Neural cell (in vitro differentiated cells): ENCODE results near the gene DGCR8. TPM values are rescaled to one million over a fixed set of nuclear protein-coding genes. Genes with fewer than 3 reads are reported as not detected.

Source experiments
- H2AFZ ChIP-seq: fragments of 200-600, 300-800 bp; sonication (generic), shearing (Covaris generic); 2 replicates; pipeline ENCODE4 v1.6.0; 2014; ENCODE audit warnings: low read depth, mild to moderate bottlenecking, antibody characterized with exemption, low read length, moderate library complexity
- H3F3A ChIP-seq: fragments of 200-600 bp; shearing (Covaris generic); 2 replicates; pipeline ENCODE4 v1.6.1; 2016; ENCODE audit warnings: mild to moderate bottlenecking, moderate library complexity, mixed read lengths, antibody characterized with exemption, low read length; ENCODE audit not compliant: insufficient read depth, poor library complexity, severe bottlenecking
- H3K27ac ChIP-seq: fragments of 200-600, 300-800 bp; sonication (generic), shearing (Covaris generic); 2 replicates; pipeline ENCODE4 v1.5.1; 2014; ENCODE audit warnings: mild to moderate bottlenecking, low read length, moderate library complexity
- H3K27me3 ChIP-seq: fragments of 300-800, 200-600 bp; sonication (generic), shearing (Covaris generic); 2 replicates; pipeline ENCODE4 v1.6.0; 2014; ENCODE audit warnings: mild to moderate bottlenecking, low read depth, low read length, moderate library complexity; ENCODE audit not compliant: insufficient read depth
- H3K36me3 ChIP-seq: fragments of 300-800, 200-600 bp; sonication (generic), shearing (Covaris generic); 2 replicates; pipeline ENCODE4 v1.5.1; 2014; ENCODE audit warnings: mild to moderate bottlenecking, antibody characterized with exemption, low read length, moderate library complexity; ENCODE audit not compliant: insufficient read depth
- H3K4me2 ChIP-seq: fragments of 300-800, 200-600 bp; sonication (generic), shearing (Covaris generic); 2 replicates; pipeline ENCODE4 v1.6.0; 2014; ENCODE audit warnings: mild to moderate bottlenecking, low read length
- H3K4me3 ChIP-seq: fragments of 300-800, 200-600 bp; sonication (generic), shearing (Covaris generic); 2 replicates; pipeline ENCODE4 v1.5.1; 2014; ENCODE audit warnings: mild to moderate bottlenecking, low read length, moderate library complexity
- H3K79me2 ChIP-seq: fragments of 200-600 bp; shearing (Covaris generic); replicated peaks from 2 replicates; pipeline ENCODE4 v1.6.0; 2014; ENCODE audit warnings: mild to moderate bottlenecking, low read length, moderate library complexity; ENCODE audit not compliant: insufficient read depth
- H3K9ac ChIP-seq: fragments of 300-800, 200-600 bp; sonication (generic), shearing (Covaris generic); 2 replicates; pipeline ENCODE4 v1.6.1; 2016; ENCODE audit warnings: mild to moderate bottlenecking, low read length, mixed read lengths
- H3K9me2 ChIP-seq: fragments of 200-600 bp; shearing (Covaris generic); 2 replicates; pipeline ENCODE4 v1.6.1; 2016; ENCODE audit warnings: mild to moderate bottlenecking, low read length, mixed read lengths; ENCODE audit not compliant: insufficient read depth
- H3K9me3 ChIP-seq: fragments of 200-600, 300-800 bp; sonication (generic), shearing (Covaris generic); 2 replicates; pipeline ENCODE4 v1.6.1; 2016; ENCODE audit warnings: mild to moderate bottlenecking, mixed run types, low read length, moderate library complexity, mixed read lengths
- H4K20me1 ChIP-seq: fragments of 200-600 bp; shearing (Covaris generic); 2 replicates; pipeline ENCODE4 v1.6.1; 2016; ENCODE audit warnings: mild to moderate bottlenecking, mixed run types; ENCODE audit not compliant: insufficient read depth
- CTCF ChIP-seq: fragments of 450-650 bp; IDR thresholded peaks from 2 replicates; pipeline ENCODE4 v1.5.1; 2014; ENCODE audit warnings: antibody characterized with exemption, mild to moderate bottlenecking, moderate library complexity; ENCODE audit not compliant: poor library complexity, severe bottlenecking
- EP300 ChIP-seq: fragments of 450-650 bp; conservative IDR thresholded peaks from 2 replicates; pipeline ENCODE4 v1.6.1; 2014; ENCODE audit warnings: antibody characterized with exemption, mild to moderate bottlenecking, moderate library complexity; ENCODE audit not compliant: poor library complexity, severe bottlenecking
- EZH2 ChIP-seq: fragments of 200-600, 300-800 bp; shearing (Covaris generic), sonication (generic); IDR thresholded peaks from 2 replicates; pipeline ENCODE4 v1.6.1; 2014; ENCODE audit warnings: antibody characterized with exemption, low read length, borderline replicate concordance, mild to moderate bottlenecking; ENCODE audit not compliant: insufficient read depth, poor library complexity, severe bottlenecking
- MXI1 ChIP-seq: fragments of 450-650 bp; conservative IDR thresholded peaks from 2 replicates; pipeline ENCODE4 v1.6.1; 2014; ENCODE audit warnings: antibody characterized with exemption, mild to moderate bottlenecking; ENCODE audit not compliant: poor library complexity, severe bottlenecking
- POLR2AphosphoS5 ChIP-seq: IDR thresholded peaks from 2 replicates; pipeline ENCODE4 v1.6.1; 2012
- RAD21 ChIP-seq: fragments of 450-650 bp; conservative IDR thresholded peaks from 2 replicates; pipeline ENCODE4 v1.6.1; 2014; ENCODE audit warnings: antibody characterized with exemption, mild to moderate bottlenecking, moderate library complexity
- REST ChIP-seq: IDR thresholded peaks from 2 replicates; pipeline ENCODE4 v1.6.1; 2012; ENCODE audit warnings: borderline replicate concordance
- SMC3 ChIP-seq: fragments of 450-650 bp; conservative IDR thresholded peaks from 2 replicates; pipeline ENCODE4 v1.6.1; 2014; ENCODE audit warnings: antibody characterized with exemption, mild to moderate bottlenecking, moderate library complexity; ENCODE audit not compliant: poor library complexity
- TAF1 ChIP-seq: IDR thresholded peaks from 2 replicates; pipeline ENCODE4 v1.6.1; 2012; ENCODE audit warnings: low read depth
- polyA plus RNA-seq: library from polyadenylated mRNA; depleted of rRNA; stranded (reverse); fragments of >200 nt; gene quantifications from 2 replicates; pipeline ENCODE4 v1.2.3, GENCODE V29; 2014

The DGCR8 gene
- polyA plus RNA-seq, 1 donor from 2014 or later: 48.9 TPM

GRCh38 chr22:20064545-20065262, 15.3 kb upstream of the DGCR8 start:
- H3K79me2 ChIP-seq: no peaks in the 10 kb centered on the region
- H3K9me3 ChIP-seq: no peaks in the 10 kb centered on the region
- no peaks in the 10 kb centered on the region for H3K9me2 ChIP-seq
- TF ChIP-seq EZH2 (no peak), POLR2AphosphoS5 (no peak), EP300 (no peak), RAD21 (no peak), CTCF (no peak), TAF1 (no peak), MXI1 (no peak), SMC3 (no peak), REST (no peak)
- no peak overlapping the region for H3K4me2 ChIP-seq
- no peak overlapping the region for H3K9ac ChIP-seq
- no peaks in the 10 kb centered on the region for H4K20me1 ChIP-seq
- H2AFZ ChIP-seq: no peak overlapping the region
- no peaks in the 10 kb centered on the region for H3K27me3 ChIP-seq
- no peaks in the 10 kb centered on the region for H3F3A ChIP-seq
- no peak overlapping the region for H3K4me3 ChIP-seq
- H3K27ac ChIP-seq: no peak overlapping the region
- H3K36me3 ChIP-seq: no peaks in the 10 kb centered on the region

GRCh38 chr22:20065896-20066616, 14.0 kb upstream of the DGCR8 start:
- Histone ChIP-seq H4K20me1 (no peaks in the 10 kb centered on the region), H3K27ac (no peak overlapping the region), H3K9ac (no peak overlapping the region), H3K4me2 (no peak overlapping the region), H3K36me3 (no peaks in the 10 kb centered on the region), H2AFZ (no peak overlapping the region), H3K27me3 (no peaks in the 10 kb centered on the region), H3K4me3 (no peak overlapping the region), H3K9me2 (no peaks in the 10 kb centered on the region), H3K9me3 (no peaks in the 10 kb centered on the region), H3F3A (no peaks in the 10 kb centered on the region), H3K79me2 (no peaks in the 10 kb centered on the region)
- no peak for TF ChIP-seq REST
- no peak for TF ChIP-seq EZH2
- no peak for TF ChIP-seq TAF1
